ACHN (cell line): Measurements from ENCODE around the gene CDC20B.

ENCODE experiments used
- DNase-seq: peaks from one replicate; pipeline ENCODE4 v3.0.0-alpha.2; 2015
- in situ Hi-C: cut with HindIII; loops from 2 replicates; pipeline ENCODE4 v1.10.0; 2017; ENCODE audit warnings: low sequenced_read_pairs, low pct_ligation_motif_present, low pct_unique_long_range_greater_than_20kb

CDC20B gene, protein sequence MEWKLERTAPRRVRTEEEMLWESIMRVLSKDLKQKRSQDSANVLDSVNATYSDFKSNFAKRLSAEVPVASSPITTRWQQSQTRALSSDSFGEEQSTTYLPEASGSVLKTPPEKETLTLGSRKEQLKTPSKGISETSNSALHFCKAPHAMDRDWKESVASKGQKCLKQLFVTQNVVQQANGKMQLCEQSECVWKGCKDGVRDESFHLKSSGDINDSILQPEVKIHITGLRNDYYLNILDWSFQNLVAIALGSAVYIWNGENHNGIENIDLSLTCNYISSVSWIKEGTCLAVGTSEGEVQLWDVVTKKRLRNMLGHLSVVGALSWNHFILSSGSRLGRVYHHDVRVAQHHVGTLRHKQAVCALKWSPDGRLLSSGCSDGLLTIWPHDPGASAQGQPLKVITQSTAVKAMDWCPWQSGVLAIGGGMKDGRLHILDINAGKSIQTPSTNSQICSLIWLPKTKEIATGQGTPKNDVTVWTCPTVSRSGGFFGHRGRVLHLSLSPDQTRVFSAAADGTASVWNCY

DNA sequence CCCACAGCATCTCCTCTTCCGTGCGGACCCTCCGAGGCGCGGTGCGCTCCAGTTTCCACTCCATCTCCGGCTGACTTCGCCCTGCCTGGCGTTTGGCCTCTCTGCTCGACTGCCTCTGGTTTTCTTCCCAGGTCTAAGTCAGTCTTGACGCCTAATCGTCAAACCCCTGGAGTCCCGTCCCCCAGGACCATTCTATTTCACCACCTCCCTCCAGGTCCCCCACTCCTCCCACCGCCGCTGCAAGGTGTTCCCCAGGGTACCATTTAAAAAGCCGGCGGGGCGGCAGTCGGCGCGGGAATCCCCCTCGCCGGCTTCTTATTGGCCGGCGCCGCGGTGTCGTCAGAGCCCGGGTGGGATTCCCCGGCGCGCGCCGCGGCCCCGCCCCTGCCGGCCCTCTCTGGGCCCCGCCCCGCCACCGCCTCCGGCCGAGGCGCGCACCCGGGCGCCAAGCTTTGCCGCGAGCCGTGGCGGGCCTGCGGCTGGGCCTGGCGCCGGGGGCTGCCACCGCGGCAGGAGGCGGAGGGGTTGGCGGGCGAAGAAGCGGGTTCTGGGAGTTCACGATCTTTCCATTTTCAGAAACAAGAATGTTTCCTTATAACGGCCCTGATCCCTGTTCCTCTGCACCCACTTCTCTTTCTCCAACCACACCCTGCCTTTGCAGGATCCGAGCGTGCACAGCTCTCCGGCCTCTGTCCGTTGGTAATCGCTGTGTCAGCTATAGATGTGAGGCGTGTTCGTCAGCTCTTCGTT lies at the start of gene CDC20B:
Gene CDC20B, minus strand, starts transcription at position 241 of the 750 bp plus-strand sequence. Its CDS starts 177 bp downstream, at position 64.
- peak; percentile 77 for DNase-seq
- in situ Hi-C loops: no loop called here

DNA sequence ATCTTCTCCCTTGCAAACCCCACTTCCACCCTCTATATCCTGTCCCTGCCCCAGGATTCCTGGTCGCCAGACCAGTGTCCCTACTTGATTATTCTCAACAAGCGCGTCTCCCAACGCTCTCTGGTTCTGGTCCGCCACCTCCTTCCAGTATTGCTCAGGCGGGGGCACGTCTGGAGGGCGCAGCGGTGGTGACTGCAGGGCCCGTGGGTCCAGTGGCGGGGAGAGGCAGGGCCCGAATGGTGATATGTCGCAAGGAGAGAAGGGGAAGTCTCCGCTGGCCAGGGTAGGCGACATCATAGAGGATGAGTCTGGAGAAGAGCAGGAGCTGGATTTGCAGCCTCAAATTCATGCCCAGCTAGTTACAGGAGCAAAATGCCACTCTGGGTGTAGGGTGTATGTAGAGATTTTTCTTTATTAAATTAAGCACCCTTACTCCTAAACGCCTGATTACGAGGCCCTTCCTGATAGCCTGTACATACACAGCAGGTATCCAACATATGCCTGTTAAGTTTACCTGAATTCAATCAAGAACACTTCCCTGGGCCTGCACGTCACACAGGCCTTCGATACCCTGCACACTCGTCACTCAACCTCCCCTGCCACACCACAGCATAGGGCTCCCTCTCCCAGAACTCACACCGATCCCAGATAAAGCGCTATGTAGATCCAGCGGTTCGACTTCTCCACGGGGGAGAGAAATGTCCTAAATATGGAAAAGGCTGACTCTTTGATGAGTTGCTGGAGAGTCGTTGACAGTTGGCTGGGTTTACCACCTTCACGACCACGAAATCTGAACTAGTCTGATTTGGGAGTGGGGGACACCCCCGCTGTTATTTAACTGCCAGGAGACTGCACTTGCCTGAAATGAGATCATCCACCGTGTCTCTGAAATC lies 49.4 kb upstream of the CDC20B start:
- in situ Hi-C loops: no loop called here

DNA sequence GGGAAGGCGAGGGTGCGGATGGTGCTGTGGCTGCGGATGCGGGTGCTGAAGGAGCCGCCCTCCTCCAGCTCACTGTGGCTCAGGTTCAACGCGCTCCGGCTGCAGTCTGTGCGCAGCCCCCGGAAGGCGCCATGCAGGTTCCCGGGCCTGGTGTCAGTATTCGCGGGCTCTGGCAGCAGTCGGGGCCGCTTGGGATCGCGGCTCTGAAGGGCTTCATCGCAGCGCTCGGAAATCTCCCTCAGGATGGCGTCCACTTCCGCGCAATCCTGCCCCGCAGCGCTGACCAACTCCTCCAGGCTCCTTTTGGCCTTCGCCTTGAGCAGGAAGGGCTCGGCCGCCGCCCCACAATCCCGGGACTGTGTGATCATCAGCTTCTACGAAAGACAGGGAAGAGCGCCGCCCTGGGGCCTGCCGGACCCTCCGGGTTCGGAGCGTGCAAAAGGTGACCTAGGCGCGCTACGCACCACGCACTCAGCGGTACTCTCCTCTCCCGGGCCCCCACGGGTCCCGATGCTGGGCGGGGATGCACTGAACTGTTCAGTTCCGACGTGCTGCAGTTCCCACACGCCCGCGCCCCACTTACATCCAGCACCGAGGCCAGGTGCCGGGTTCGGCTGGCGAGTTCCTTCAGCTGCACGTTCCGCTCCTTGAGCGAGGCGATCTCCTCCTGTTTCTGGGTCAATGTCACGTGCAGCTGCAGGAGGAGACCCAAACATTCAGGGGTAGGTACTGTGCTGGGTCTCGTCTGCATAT lies 47.6 kb upstream of the CDC20B start:
- in situ Hi-C loops: no loop called here
- DNase-seq: no peak

More for the DNA sequence above, 49.4 kb upstream of the CDC20B start:
- no peak for DNase-seq

DNA sequence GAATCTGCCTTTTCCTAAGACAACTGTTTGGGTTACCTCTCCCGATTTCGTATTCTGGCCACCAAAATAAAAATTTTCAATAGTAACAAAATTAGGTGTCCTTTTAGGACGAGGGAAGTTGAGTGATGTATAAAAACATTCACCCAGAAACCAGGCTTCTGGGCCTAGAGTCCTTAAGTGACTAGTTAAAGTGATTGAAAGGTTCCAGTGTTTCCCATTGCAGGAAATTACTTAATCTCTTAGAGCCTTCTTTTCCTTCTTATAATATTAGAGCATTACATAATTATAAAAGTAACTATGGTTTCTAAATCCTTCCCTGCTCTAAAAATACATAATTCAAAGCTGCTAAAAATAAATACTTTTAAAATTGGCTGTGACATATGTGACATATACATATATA lies 46.8 kb upstream of the CDC20B start:
- DNase-seq: no peak
- in situ Hi-C loops: no loop called here

DNA sequence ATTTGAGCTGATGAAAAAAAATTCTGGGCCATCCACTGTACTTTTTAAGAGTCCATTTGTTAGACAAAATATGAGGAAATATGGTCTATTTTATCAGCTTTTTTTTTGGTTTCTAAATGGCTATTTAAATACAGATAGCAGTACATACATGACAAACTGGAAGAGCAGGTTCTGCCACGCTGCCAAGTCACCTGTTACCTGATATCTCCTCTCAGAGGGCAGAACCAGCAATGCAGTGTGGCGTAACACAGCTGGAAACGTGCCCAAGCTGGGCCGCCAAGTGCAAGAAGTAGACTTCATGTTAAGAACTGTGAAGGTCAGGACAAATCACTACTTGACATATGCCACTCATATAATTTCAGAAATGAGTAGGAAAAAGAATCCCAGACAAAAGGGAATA lies 46.0 kb upstream of the CDC20B start:
- no peak for DNase-seq
- in situ Hi-C loops: no loop called here

DNA sequence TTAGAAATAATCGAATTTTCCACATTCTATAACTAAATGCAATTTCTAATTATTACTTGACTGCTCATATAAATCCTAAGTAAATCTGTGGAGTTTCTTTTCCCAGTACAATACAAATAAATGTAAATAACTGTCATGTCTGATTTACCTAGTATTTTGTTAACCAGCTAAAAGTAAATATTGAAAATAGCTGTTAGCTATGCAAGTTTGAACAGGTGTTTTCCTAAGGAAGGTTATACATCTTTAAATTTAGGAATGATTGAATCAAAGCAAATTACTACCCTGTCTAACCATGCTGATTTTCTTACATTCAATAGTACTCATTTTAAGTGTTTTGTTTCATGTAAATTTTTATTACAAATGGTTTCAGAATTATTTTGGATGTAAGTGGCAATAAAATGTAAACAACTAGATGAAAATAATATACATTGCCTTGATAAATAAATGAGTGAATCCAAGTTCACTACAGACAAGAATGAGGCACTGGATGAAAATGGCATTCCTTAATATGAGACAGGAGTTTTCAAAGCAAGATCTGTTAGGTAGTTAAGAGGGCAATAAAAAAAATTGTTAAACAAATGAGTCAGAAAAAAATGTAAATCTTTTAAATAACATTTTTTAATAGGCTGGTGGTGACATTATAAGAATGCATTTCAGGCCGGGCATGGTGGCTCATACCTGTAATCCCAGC lies 38.4 kb upstream of the CDC20B start:
- in situ Hi-C loops: no loop called here
- DNase-seq: no peak

DNA sequence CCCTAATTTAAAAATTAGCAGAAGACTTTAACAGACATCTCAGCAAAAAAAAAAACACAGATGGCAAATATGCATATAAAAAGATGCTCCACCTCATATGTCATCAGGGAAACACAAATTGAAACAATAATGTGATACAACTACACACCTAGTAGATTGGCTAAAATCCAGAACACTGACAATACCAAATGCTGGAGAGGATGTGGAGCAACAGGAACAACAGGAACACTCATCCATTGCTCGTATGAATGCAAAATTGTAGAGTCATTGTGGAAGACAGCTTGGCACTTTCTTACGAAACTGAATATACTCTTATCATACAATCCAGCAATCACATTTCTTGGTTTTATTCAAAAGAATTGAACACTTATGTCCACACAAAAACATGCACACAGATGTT lies 32.0 kb upstream of the CDC20B start:
- in situ Hi-C loops: no loop called here

DNA sequence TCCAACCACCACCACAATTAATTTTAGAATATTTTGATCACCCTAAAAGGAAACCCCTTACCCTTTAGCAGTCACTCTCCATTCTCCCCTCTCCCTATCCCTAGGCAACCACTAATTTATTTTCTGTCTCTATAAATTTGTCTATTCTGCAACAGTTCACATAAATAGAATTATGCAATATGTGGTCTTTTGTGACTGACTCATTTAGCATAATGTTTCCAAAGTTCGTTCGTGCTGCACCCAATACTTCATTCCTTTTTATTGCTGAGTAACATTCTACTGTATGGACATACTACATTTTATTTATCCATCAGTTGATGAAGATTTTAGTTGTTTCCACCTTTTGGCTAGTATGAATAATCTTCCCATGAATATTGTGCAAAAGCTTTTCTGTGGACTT lies 18.2 kb upstream of the CDC20B start:
- no peak for DNase-seq
- in situ Hi-C loops: no loop called here

More for the DNA sequence above, 32.0 kb upstream of the CDC20B start:
- DNase-seq: no peak

DNA sequence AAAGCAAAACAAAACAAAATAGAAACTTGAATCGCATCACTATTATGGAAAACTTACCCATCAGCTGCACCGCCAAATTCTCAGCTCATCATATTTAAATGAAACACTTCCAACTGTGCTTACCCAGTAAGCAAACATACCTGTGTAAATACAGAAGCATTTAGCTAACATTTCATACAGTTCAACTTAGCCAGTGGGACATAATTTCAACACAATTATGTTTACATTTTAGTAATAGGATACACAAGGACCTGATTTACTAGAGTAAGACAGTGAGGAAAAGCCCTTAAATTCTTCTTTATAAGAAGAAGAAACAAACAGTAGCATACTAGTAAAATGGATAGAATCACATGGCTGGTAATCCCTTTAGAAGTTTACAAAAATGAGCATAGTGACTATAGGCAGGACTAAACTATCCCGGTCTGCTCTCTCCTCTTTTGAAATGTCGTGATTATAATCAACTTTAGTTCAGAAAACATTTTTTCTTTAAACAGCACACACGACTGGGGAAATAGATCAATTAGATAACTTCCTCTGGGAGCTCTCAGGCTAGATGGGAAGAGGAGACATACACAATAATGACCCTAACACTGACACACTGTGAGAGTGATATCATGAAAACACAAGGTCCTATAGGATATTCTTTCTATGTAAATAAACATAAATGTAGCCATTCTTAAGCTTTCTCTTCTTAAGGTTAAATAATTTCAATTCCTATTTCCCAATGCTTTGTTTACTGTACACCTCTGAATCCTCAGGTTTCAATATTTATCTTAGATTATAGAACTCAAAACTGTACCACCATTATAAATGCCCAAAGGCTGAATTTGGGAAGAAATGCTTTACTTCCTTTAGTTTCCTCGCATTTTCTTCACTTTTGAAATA lies 15.9 kb upstream of the CDC20B start:
- DNase-seq: no peak
- in situ Hi-C loops: no loop called here

DNA sequence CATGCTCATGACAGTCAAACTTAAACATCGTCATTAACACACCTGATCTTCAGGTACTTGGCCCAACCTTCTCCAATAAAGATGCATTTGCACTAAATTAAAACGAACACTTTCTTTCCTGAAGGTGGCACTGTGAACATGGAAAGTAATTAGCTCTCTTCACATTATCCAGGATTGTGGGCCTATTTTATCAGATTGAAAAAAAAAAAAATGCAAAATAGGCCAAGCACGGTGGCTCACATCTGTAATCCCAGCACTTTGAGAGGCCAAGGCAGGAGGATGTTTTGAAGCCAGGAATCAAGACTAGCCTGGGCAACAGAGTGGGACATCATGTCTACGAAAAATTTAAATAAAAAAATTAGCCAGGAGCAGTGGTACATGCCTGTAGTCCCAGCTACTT lies 14.4 kb upstream of the CDC20B start:
- DNase-seq: peak; percentile 33
- in situ Hi-C loops: no loop called here

DNA sequence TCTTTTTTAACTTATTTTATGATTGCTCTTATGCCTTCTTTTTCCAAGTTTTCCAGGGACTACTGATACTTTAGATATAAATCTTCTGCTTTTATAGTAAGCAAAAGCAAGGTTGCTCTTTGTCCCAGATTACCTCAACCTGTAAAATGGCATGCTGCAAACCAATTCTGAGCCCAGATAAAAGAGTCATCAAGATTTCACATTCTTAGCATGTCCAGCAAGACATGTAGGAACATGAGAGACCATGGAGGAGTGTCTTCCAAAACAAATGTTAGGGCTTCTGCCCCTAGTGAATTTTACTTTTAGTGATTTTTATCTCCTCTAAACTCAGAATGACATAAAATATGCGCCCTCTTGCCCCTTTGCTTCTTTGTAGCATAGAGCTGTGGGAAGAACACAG lies 7.0 kb upstream of the CDC20B start:
- in situ Hi-C loops: no loop called here
- no peak for DNase-seq

DNA sequence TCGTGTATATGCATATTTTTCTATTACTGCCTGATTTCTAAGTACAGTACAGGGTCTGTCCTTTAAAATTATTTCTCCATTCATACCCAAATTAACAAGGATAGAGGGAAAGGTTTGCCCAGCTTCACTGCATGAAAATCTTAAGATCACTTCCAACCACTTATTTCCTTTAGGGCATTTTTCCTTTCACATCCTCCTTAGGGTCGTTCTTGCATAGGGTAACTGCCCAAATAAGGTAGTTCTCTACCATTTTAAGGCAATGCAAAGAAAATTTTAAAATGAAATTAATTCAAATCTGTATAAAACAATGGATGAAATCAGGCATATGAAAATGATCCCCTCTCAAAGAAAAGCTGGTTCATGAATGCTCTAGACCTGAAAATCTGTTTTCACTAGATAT lies 4.1 kb upstream of the CDC20B start:
- no peak for DNase-seq
- in situ Hi-C loops: no loop called here

DNA sequence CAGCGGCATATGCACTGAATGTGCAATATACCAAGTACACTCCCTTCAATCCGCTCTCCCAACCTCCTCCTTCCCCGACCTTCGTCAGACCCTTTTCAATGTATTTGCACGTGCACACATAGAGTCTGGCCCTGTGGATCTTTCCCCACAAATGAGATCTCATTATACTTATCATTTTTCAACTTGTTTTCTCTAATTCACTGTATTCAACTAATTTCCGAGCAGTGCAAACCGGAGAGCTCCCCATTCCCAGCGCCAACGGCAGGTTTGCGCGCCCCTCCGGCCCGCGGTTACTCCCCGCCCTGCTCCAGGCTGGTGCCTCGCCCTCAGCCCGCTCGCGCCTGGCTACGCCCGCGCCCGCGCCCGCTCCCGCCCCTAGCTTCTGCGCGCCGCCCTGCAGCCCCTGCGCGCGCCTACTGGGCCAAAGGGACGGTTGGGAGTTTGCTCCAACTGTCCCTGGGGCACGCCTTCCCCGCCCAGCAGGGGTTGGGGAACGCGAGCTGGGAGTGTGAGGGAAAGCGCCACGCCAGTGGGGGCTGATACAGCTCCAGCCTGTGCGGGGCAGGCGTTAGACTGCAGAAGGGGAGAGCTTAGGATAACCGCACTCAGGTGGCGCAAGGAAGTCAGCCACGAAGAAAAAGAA lies 3.3 kb upstream of the CDC20B start:
- in situ Hi-C loops: no loop called here
- DNase-seq: peak; percentile 78

DNA sequence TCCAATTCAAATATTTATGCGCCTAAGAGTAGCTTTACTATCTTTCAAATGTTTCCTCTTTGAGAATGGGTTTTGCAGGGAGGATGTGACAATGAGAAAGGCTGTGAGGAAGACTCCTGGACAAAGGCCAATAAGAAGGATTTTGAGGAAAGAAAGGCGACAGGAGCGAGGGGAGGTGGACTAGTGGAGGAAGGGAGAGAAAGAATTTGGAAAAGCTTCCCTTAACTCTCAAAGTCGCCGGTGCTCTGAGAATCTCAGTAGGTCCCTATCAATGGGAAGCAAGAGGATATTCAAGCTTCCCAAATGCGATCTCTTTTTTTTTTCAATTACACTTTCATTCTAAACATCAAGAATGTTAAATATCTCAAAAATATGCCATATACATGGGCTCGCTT lies 2.8 kb upstream of the CDC20B start:
- no peak for DNase-seq
- in situ Hi-C loops: no loop called here

DNA sequence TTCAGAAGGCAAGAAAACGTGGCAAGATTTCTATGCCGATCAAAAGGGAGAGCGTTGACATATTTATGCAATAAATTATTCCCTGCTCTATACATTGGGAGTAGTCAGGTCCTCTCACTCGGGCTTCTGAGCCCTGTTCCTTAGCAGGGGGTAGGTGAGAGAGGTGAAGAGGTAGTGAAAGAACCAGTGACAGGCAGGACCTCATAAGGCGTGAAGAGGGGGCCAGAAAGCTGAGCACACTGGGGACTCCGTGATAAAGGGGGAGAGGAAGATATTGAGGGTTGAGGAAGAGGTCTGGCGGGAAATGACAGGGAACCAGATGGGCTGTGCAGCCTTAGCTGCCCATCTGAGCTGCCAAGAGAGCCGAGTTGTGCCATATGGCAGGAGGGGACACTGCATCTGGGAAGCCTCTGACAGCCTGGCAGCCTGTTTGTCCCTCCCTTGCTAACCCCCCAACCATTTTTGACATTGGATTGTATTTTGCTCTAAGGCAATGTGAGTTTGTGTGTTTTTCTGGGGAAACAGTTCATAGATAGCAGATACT lies 782 bp upstream of the CDC20B start:
- in situ Hi-C loops: no loop called here
- no peak for DNase-seq
